ENCODE data around the gene CNTNAP2. TPM values are rescaled to one million over a fixed set of nuclear protein-coding genes. Genes with fewer than 3 reads are reported as not detected.

CNTNAP2 gene
- total and polyA plus RNA-seq, 2 donors from 2014 or later: 0.06 to 0.13 TPM

- Histone ChIP-seq H3K9me3 (ENCODE audit: control insufficient read depth in 2 of 3, insufficient read depth in 1 of 3, low read length in 3 of 3) (no peaks in the 10 kb centered on the region), H3K9ac (ENCODE audit: low read length in 3 of 3) (no peak overlapping the region), H3K27me3 (ENCODE audit: control insufficient read depth, insufficient read depth, low read length) (no peaks in the 10 kb centered on the region), H3K4me3 (ENCODE audit: low read length in 3 of 3) (no peak overlapping the region), H3K4me1 (ENCODE audit: control insufficient read depth in 2 of 3, insufficient read depth in 2 of 3, low read depth in 1 of 3, low read length in 3 of 3) (no peaks in the 10 kb centered on the region), H3K36me3 (ENCODE audit: control insufficient read depth in 2 of 3, insufficient read depth in 3 of 3, low read length in 3 of 3) (no peaks in the 10 kb centered on the region), H3K27ac (ENCODE audit: low read depth in 2 of 2, low read length in 2 of 2) (no peak overlapping the region)
- intact Hi-C loops (cut with DNase I): no loop called here
- FAIRE-seq (no peak), DNase-seq (no peak)
- no peak for TF ChIP-seq CTCF (IDR thresholded peaks at IDR 0.05; ENCODE audit: borderline replicate concordance, extremely low read depth, insufficient read depth)
Measured at GRCh38 chr7:146781352-146782116, 664.9 kb downstream of the CNTNAP2 start.

GRCh38 chr7:146787266-146787665 lies 670.7 kb downstream of the CNTNAP2 start:
- no peaks in the 10 kb centered on the region for H3K4me1 ChIP-seq (ENCODE audit: control insufficient read depth in 2 of 3, insufficient read depth in 2 of 3, low read depth in 1 of 3, low read length in 3 of 3)
- no peak for TF ChIP-seq CTCF (IDR thresholded peaks at IDR 0.05; ENCODE audit: borderline replicate concordance, extremely low read depth, insufficient read depth)
- no peak for DNase-seq
- no peaks in the 10 kb centered on the region for H3K9me3 ChIP-seq (ENCODE audit: control insufficient read depth in 2 of 3, insufficient read depth in 1 of 3, low read length in 3 of 3)
- intact Hi-C loops (cut with DNase I): no loop called here
- no peak for FAIRE-seq
- no peak overlapping the region for H3K4me3 ChIP-seq (ENCODE audit: low read length in 3 of 3)
- no peaks in the 10 kb centered on the region for H3K27me3 ChIP-seq (ENCODE audit: control insufficient read depth, insufficient read depth, low read length)
- H3K9ac ChIP-seq (ENCODE audit: low read length in 3 of 3): no peak overlapping the region
- no peak overlapping the region for H3K27ac ChIP-seq (ENCODE audit: low read depth in 2 of 2, low read length in 2 of 2)
- H3K36me3 ChIP-seq (ENCODE audit: control insufficient read depth in 2 of 3, insufficient read depth in 3 of 3, low read length in 3 of 3): no peaks in the 10 kb centered on the region

- Histone ChIP-seq H3K4me3 (ENCODE audit: low read length in 3 of 3) (no peak overlapping the region), H3K27me3 (ENCODE audit: control insufficient read depth, insufficient read depth, low read length) (no peaks in the 10 kb centered on the region), H3K27ac (ENCODE audit: low read depth in 2 of 2, low read length in 2 of 2) (no peak overlapping the region), H3K9me3 (ENCODE audit: control insufficient read depth in 2 of 3, insufficient read depth in 1 of 3, low read length in 3 of 3) (no peaks in the 10 kb centered on the region), H3K36me3 (ENCODE audit: control insufficient read depth in 2 of 3, insufficient read depth in 3 of 3, low read length in 3 of 3) (no peaks in the 10 kb centered on the region), H3K9ac (ENCODE audit: low read length in 3 of 3) (no peak overlapping the region), H3K4me1 (ENCODE audit: control insufficient read depth in 2 of 3, insufficient read depth in 2 of 3, low read depth in 1 of 3, low read length in 3 of 3) (no peaks in the 10 kb centered on the region)
- no peak for DNase-seq
- FAIRE-seq: no peak
- no peak for TF ChIP-seq CTCF (IDR thresholded peaks at IDR 0.05; ENCODE audit: borderline replicate concordance, extremely low read depth, insufficient read depth)
- intact Hi-C loops (cut with DNase I): no loop called here
Measured at GRCh38 chr7:146788008-146788407, 671.4 kb downstream of the CNTNAP2 start.
